CD4-positive, alpha-beta memory T cell (primary cell): ENCODE results near the gene PROSER1. TPM values are rescaled to one million over a fixed set of nuclear protein-coding genes. Genes with fewer than 3 reads are reported as not detected.
"Not testable (repeated sequence)": the region's sequence is repeated elsewhere in the genome, so short reads cannot be mapped to it uniquely, and the experiment has no call there.

Experiments
- CTCF ChIA-PET: fragments of 350-600 bp; sonication (Branson Sonifier 250); formaldehyde crosslinking; loops from one replicate; lab custom pipeline; 2021; ENCODE audit warnings: inconsistent platforms; ENCODE audit not compliant: partially characterized antibody; lab: Charles Lee
- POLR2A ChIA-PET: fragments of 350-600 bp; sonication (Branson Sonifier 250); formaldehyde crosslinking; loops from one replicate; lab custom pipeline; 2021; ENCODE audit not compliant: partially characterized antibody; lab: Charles Lee
- DNase-seq, 5 donors: peaks; one replicate each; pipeline versions ENCODE4 v3.0.0 to v3.0.0-alpha.2; 2020 to 2022; ENCODE audit warnings: mixed read lengths in 1 of 5
- H3K27ac ChIP-seq: one replicate; pipeline ENCODE4 v1.7.0; 2013; ENCODE audit warnings: low read depth, low read length
- H3K27me3 ChIP-seq: 2 replicates; pipeline ENCODE4 v1.7.0; 2013; ENCODE audit warnings: mild to moderate bottlenecking, low read length, moderate library complexity; ENCODE audit not compliant: insufficient read depth
- H3K36me3 ChIP-seq: 2 replicates; pipeline ENCODE4 v1.7.0; 2013; ENCODE audit warnings: mild to moderate bottlenecking, low read length, moderate library complexity; ENCODE audit not compliant: insufficient read depth
- H3K4me1 ChIP-seq: 2 replicates; pipeline ENCODE4 v1.7.0; 2013; ENCODE audit warnings: mild to moderate bottlenecking, low read length, moderate library complexity; ENCODE audit not compliant: insufficient read depth
- H3K4me3 ChIP-seq, 2 donors: one replicate each; pipeline ENCODE4 v1.7.0; 2013; ENCODE audit warnings: low read length in 2 of 2, mild to moderate bottlenecking in 1 of 2
- H3K9me3 ChIP-seq, 2 donors: one replicate each; pipeline ENCODE4 v1.7.0; 2013; ENCODE audit warnings: low read length in 2 of 2, control low read depth in 1 of 2; ENCODE audit not compliant: control insufficient read depth in 1 of 2
- H3K27ac Mint-ChIP-seq, 7 donors: one replicate each; pipeline ENCODE4 v1.8.0; 2020 to 2021; ENCODE audit warnings: mixed read lengths in 7 of 7, mild to moderate bottlenecking in 6 of 7, inconsistent platforms in 3 of 7, moderate library complexity in 3 of 7
- H3K27me3 Mint-ChIP-seq, 2 donors: one replicate each; pipeline ENCODE4 v1.8.0; 2020 to 2021; ENCODE audit warnings: mixed read lengths in 2 of 2
- H3K36me3 Mint-ChIP-seq, 2 donors: one replicate each; pipeline ENCODE4 v1.8.0; 2020 to 2021; ENCODE audit warnings: mixed read lengths in 2 of 2, inconsistent platforms in 1 of 2, mild to moderate bottlenecking in 1 of 2
- H3K4me1 Mint-ChIP-seq, 4 donors: one replicate each; pipeline ENCODE4 v1.8.0; 2020 to 2021; ENCODE audit warnings: mixed read lengths in 4 of 4, mild to moderate bottlenecking in 1 of 4
- H3K4me3 Mint-ChIP-seq, 8 donors: one replicate each; pipeline ENCODE4 v1.8.0; 2020 to 2021; ENCODE audit warnings: mixed read lengths in 8 of 8, mild to moderate bottlenecking in 7 of 8, moderate library complexity in 6 of 8, inconsistent platforms in 3 of 8
- H3K9me3 Mint-ChIP-seq, 8 donors: one replicate each; pipeline ENCODE4 v1.8.0; 2020 to 2021; ENCODE audit warnings: mixed read lengths in 8 of 8, mild to moderate bottlenecking in 5 of 8, inconsistent platforms in 3 of 8, moderate library complexity in 1 of 8
- intact Hi-C: fragments of 100-400 bp; cut with micrococcal nuclease; formaldehyde crosslinking; loops from one replicate; pipeline ENCODE4 v1.15.1; 2023
- polyA plus RNA-seq, 2 donors: library from polyadenylated mRNA; unstranded; fragments of 300-500 nt; fragmentation: Illumina TruSeq; gene quantifications; one replicate each; pipeline ENCODE4 v1.2.3, GENCODE V29; 2021
- total RNA-seq, 2 experiments: library from RNA; stranded (reverse); gene quantifications; one replicate each; pipeline ENCODE4 v1.2.3, GENCODE V29; 2021

PROSER1 gene
- total and polyA plus RNA-seq, 4 experiments from 2014 or later = 3.5 to 49.5 (median 34.4) TPM

DNA sequence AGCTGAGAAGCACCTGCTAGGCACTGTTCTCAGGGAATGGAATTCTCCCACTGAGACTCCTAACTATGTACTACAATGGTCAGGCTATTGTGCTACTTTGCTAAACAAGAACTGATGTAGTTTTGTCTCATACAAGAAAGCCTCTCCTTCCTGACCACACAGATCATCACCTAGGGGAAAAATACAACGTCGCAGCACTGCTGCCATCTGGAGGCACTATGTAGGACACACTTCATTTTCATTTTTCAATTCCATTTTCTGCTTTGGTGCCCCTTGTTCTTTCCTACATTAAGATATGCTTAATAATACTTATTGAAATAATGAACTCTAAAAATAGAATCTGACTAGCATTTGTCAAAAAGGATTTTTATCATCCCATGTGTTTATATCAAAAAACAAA is 21.1 kb downstream of the PROSER1 start:
- no peaks in the 10 kb centered on the region for H3K4me1 ChIP-seq
- Mint-ChIP-seq H3K4me3 (no peak overlapping the region), H3K9me3 (no peaks in the 10 kb centered on the region), H3K27me3 (no peaks in the 10 kb centered on the region), H3K36me3 (peaks cover 58 to 76% of the 10 kb centered on the region in 2 donors), H3K27ac (peak overlapping the region in 4 of 7 donors; percentile 18 to 70 (median 40)), H3K4me1 (peaks cover 0 to 8% (median 5%) of the 10 kb centered on the region in 4 donors)
- ChIA-PET CTCF (interaction anchor here (1.0 to 1.8 kb wide), 3 partner anchors 11 to 30 kb away, joined by 3 to 7 read pairs (median 5); partner anchors contain the start of genes NHLRC3 and PROSER1), POLR2A (interaction anchor here (1.0 kb wide), 1 partner anchor 20 kb away, joined by 3 read pairs; no protein-coding TSS in a partner anchor)
- no peaks in the 10 kb centered on the region for H3K9me3 ChIP-seq
- H3K36me3 ChIP-seq = peaks cover 46% of the 10 kb centered on the region
- DNase-seq = no peak
- no peak overlapping the region for H3K27ac ChIP-seq
- H3K4me3 ChIP-seq = no peak overlapping the region
- H3K27me3 ChIP-seq = no peaks in the 10 kb centered on the region
- intact Hi-C loops = no loop called here

DNA sequence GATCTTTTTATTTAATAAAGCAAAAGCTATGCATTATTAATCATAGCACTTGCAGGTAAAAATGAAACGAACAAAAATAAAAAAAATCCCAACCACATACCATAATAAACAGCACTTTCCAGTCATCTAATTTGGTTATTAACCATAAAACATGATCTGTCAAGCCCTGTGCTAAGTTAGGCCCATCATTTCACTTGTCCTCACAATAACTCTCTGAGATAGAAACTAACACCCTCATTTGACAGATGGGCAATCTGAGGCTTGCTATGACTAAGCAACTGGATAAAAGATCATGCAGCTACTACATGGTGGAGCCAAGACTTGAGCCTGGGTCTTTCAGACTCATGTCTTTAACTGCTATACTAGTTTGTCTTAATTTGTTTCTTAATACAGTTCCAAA is 21.8 kb downstream of the PROSER1 start:
- Mint-ChIP-seq H3K27me3 (no peaks in the 10 kb centered on the region), H3K36me3 (peaks cover 59 to 76% of the 10 kb centered on the region in 2 donors), H3K4me1 (peaks cover 0 to 8% (median 4%) of the 10 kb centered on the region in 4 donors), H3K27ac (peak overlapping the region in 1 of 7 donors; percentile 8), H3K4me3 (no peak overlapping the region), H3K9me3 (no peaks in the 10 kb centered on the region)
- Histone ChIP-seq H3K27me3 (no peaks in the 10 kb centered on the region), H3K4me3 (no peak overlapping the region), H3K27ac (no peak overlapping the region), H3K36me3 (peaks cover 53% of the 10 kb centered on the region), H3K9me3 (no peaks in the 10 kb centered on the region), H3K4me1 (no peaks in the 10 kb centered on the region)
- ChIA-PET POLR2A (interaction anchor here (1.0 kb wide), 1 partner anchor 21 kb away, joined by 3 read pairs; no protein-coding TSS in a partner anchor), CTCF (interaction anchor here (1.8 kb wide), 1 partner anchor 31 kb away, joined by 5 read pairs; no protein-coding TSS in a partner anchor)
- intact Hi-C loops = no loop called here
- DNase-seq = no peak

GRCh38 chr13:39013462-39013861 is 24.4 kb downstream of the PROSER1 start:
- ChIA-PET CTCF (no interaction called here), POLR2A (no interaction called here)
- no peaks in the 10 kb centered on the region for H3K4me1 ChIP-seq
- peak overlapping the region in 2 of 7 donors; percentile 33 to 39 for H3K27ac Mint-ChIP-seq
- no peaks in the 10 kb centered on the region for H3K9me3 ChIP-seq
- no peak overlapping the region for H3K4me3 Mint-ChIP-seq
- H3K4me1 Mint-ChIP-seq = peaks cover 0 to 6% (median 2%) of the 10 kb centered on the region in 4 donors
- H3K27me3 Mint-ChIP-seq = no peaks in the 10 kb centered on the region
- H3K9me3 Mint-ChIP-seq = no peaks in the 10 kb centered on the region
- no peak for DNase-seq
- H3K27ac ChIP-seq = no peak overlapping the region
- no peaks in the 10 kb centered on the region for H3K27me3 ChIP-seq
- H3K36me3 Mint-ChIP-seq = peaks cover 65 to 79% of the 10 kb centered on the region in 2 donors
- intact Hi-C loops = no loop called here
- H3K4me3 ChIP-seq = no peak overlapping the region
- H3K36me3 ChIP-seq = peaks cover 53% of the 10 kb centered on the region

GRCh38 chr13:39012608-39013007 is 25.3 kb downstream of the PROSER1 start:
- ChIA-PET POLR2A (no interaction called here), CTCF (no interaction called here)
- H3K27me3 Mint-ChIP-seq = no peaks in the 10 kb centered on the region
- no peak overlapping the region for H3K4me3 Mint-ChIP-seq
- Histone ChIP-seq H3K4me3 (no peak overlapping the region), H3K27me3 (no peaks in the 10 kb centered on the region), H3K4me1 (no peaks in the 10 kb centered on the region), H3K36me3 (peaks cover 53% of the 10 kb centered on the region), H3K27ac (no peak overlapping the region), H3K9me3 (no peaks in the 10 kb centered on the region)
- no peak for DNase-seq
- no peak overlapping the region for H3K27ac Mint-ChIP-seq
- H3K9me3 Mint-ChIP-seq = peaks cover 0 to 2% (median 0%) of the 10 kb centered on the region in 8 donors
- H3K4me1 Mint-ChIP-seq = peaks cover 0 to 6% (median 2%) of the 10 kb centered on the region in 4 donors
- intact Hi-C loops = no loop called here
- peaks cover 63 to 77% of the 10 kb centered on the region in 2 donors for H3K36me3 Mint-ChIP-seq

- H3K36me3 ChIP-seq, H3K27ac ChIP-seq, H3K4me1 ChIP-seq, DNase-seq, H3K27me3 ChIP-seq, H3K27ac Mint-ChIP-seq, intact Hi-C loops, H3K9me3 ChIP-seq, CTCF ChIA-PET, H3K9me3 Mint-ChIP-seq, POLR2A ChIA-PET, H3K4me3 Mint-ChIP-seq, H3K27me3 Mint-ChIP-seq, H3K4me1 Mint-ChIP-seq, H3K4me3 ChIP-seq: not testable (repeated sequence)
- H3K36me3 Mint-ChIP-seq = peaks cover 27 to 29% of the 10 kb centered on the region in 2 donors
These were observed 31.3 kb downstream of the PROSER1 start for GRCh38 chr13:39006371-39007111.

DNA sequence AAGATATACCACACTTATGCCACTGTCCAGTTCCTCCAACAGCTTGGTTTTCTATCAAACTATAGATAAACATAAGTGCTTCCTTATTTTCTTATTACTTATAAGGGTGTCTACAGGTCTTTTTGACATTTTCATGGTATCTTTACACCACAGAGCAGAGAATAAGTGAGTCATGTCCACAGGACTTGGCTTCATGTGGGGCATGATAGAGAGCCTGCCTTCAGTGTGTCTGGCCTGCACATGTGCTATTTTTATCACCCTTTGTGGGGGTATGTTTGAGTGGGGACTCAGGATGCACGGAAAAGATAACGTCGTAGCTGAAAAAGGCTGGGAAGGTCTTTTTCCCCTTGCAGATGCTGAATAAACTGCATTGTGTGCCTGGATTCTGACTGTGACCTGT is 39.1 kb downstream of the PROSER1 start:
- Histone ChIP-seq H3K4me1 (no peaks in the 10 kb centered on the region), H3K9me3 (no peaks in the 10 kb centered on the region), H3K36me3 (no peaks in the 10 kb centered on the region), H3K27ac (no peak overlapping the region), H3K27me3 (no peaks in the 10 kb centered on the region), H3K4me3 (no peak overlapping the region)
- Mint-ChIP-seq H3K9me3 (no peaks in the 10 kb centered on the region), H3K27ac (no peak overlapping the region), H3K4me1 (no peaks in the 10 kb centered on the region), H3K27me3 (no peaks in the 10 kb centered on the region), H3K4me3 (no peak overlapping the region), H3K36me3 (no peaks in the 10 kb centered on the region)
- no peak for DNase-seq
- POLR2A ChIA-PET = no interaction called here
- intact Hi-C loops = no loop called here
- CTCF ChIA-PET = no interaction called here

DNA sequence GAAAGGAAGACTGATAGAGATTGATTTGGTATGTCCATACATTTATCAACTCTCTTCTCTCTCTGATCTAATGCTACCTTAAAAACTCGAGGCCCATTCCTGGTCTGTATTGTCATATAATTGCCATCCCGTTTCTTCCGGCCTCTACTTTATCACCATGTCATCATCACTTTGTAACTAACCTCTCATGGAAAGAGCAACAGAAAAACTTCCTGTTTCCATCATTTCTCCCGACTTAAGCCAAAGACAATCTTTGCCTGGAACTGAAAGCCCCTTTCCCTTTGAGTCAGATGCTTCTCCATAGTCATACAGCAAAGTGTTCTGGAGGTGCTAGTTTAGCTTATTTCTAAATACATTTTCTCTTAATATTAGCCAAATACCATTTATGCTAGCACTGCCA is 44.5 kb downstream of the PROSER1 start:
- no peaks in the 10 kb centered on the region for H3K4me1 ChIP-seq
- Mint-ChIP-seq H3K4me1 (no peaks in the 10 kb centered on the region), H3K27me3 (peaks cover 0 to 4% of the 10 kb centered on the region in 2 donors), H3K27ac (no peak overlapping the region), H3K4me3 (no peak overlapping the region), H3K9me3 (no peaks in the 10 kb centered on the region), H3K36me3 (no peaks in the 10 kb centered on the region)
- no peaks in the 10 kb centered on the region for H3K36me3 ChIP-seq
- no peaks in the 10 kb centered on the region for H3K9me3 ChIP-seq
- no peak overlapping the region for H3K4me3 ChIP-seq
- CTCF ChIA-PET = no interaction called here
- intact Hi-C loops = no loop called here
- H3K27ac ChIP-seq = no peak overlapping the region
- H3K27me3 ChIP-seq = no peaks in the 10 kb centered on the region
- POLR2A ChIA-PET = no interaction called here
- DNase-seq = no peak
